Neural progenitor cell (in vitro differentiated cells): ENCODE results near the gene EFCAB6.

Experiments used
- EZH2 ChIP-seq: fragments of 200-600 bp; sonication (generic); IDR thresholded peaks from 2 replicates; pipeline ENCODE4 v1.6.1; 2017; ENCODE audit warnings: antibody characterized with exemption, mild to moderate bottlenecking, moderate library complexity
- EZH2phosphoT487 ChIP-seq: fragments of 200-600 bp; sonication (generic); IDR thresholded peaks from 2 replicates; pipeline ENCODE4 v1.6.1; 2017; ENCODE audit warnings: antibody characterized with exemption
- TF ChIP-seq, protein P1 (sequence below): fragments of 200-600 bp; sonication (generic); IDR thresholded peaks from 2 replicates; pipeline ENCODE4 v1.5.1; 2017; ENCODE audit warnings: antibody characterized with exemption, mild to moderate bottlenecking

DNA sequence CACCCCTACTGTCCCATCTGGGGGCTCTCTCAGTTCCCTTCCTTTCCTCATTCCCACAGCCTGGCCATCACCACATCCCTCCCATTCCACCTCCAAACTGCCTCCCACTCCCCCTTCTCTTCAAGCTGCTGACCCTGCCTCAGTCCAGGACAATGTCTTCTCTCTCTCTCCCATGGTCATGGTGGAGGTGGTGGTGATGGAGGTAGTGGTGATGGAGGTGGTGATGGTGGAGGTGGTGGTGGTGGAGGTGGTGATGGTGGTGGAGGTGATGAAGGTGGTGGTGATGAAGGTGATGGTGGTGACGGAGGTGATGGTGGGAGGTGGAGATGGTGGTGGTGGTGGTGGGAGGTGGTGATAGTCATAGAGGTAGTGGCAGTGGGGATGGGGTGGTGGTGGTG is 313.2 kb downstream of the EFCAB6 start:
- TF ChIP-seq, protein P1, sequence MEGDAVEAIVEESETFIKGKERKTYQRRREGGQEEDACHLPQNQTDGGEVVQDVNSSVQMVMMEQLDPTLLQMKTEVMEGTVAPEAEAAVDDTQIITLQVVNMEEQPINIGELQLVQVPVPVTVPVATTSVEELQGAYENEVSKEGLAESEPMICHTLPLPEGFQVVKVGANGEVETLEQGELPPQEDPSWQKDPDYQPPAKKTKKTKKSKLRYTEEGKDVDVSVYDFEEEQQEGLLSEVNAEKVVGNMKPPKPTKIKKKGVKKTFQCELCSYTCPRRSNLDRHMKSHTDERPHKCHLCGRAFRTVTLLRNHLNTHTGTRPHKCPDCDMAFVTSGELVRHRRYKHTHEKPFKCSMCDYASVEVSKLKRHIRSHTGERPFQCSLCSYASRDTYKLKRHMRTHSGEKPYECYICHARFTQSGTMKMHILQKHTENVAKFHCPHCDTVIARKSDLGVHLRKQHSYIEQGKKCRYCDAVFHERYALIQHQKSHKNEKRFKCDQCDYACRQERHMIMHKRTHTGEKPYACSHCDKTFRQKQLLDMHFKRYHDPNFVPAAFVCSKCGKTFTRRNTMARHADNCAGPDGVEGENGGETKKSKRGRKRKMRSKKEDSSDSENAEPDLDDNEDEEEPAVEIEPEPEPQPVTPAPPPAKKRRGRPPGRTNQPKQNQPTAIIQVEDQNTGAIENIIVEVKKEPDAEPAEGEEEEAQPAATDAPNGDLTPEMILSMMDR, result no peak
- no peak for TF ChIP-seq EZH2phosphoT487
- no peak for TF ChIP-seq EZH2
